Liver (tissue), 9 donors: ENCODE results near the gene SYNGR3. TPM values are rescaled to one million over a fixed set of nuclear protein-coding genes. Genes with fewer than 3 reads are reported as not detected.

Source experiments
- DNase-seq: peaks from one replicate; pipeline ENCODE4 v3.0.0-alpha.2; 2017; ENCODE audit warnings: low spot score
- H3K27ac ChIP-seq, 2 donors: one replicate each; pipeline ENCODE4 v1.7.0; 2013; ENCODE audit warnings: inconsistent platforms in 2 of 2, low read length in 2 of 2, control low read depth in 1 of 2, low read depth in 1 of 2, mild to moderate bottlenecking in 1 of 2
- H3K27me3 ChIP-seq, 4 donors: one replicate each; pipeline versions ENCODE4 v1.6.1 to v1.7.0; 2013; ENCODE audit warnings: low read length in 3 of 4, inconsistent platforms in 1 of 4, mild to moderate bottlenecking in 1 of 4, moderate library complexity in 1 of 4; ENCODE audit not compliant: control insufficient read depth in 4 of 4, insufficient read depth in 4 of 4
- H3K36me3 ChIP-seq, 4 donors: one replicate each; pipeline versions ENCODE4 v1.6.1 to v1.7.0; 2013; ENCODE audit warnings: low read length in 3 of 4, mild to moderate bottlenecking in 3 of 4, low read depth in 1 of 4, moderate library complexity in 1 of 4; ENCODE audit not compliant: control insufficient read depth in 4 of 4, insufficient read depth in 3 of 4
- H3K4me1 ChIP-seq, 4 donors: one replicate each; pipeline versions ENCODE4 v1.6.1 to v1.7.0; 2013; ENCODE audit warnings: low read length in 3 of 4, mild to moderate bottlenecking in 3 of 4, moderate library complexity in 1 of 4; ENCODE audit not compliant: control insufficient read depth in 4 of 4, insufficient read depth in 4 of 4
- H3K4me3 ChIP-seq, 3 donors: one replicate each; pipeline versions ENCODE4 v1.6.1 to v1.7.0; 2013; ENCODE audit warnings: low read length in 3 of 3, control low read depth in 1 of 3, low read depth in 1 of 3, mild to moderate bottlenecking in 1 of 3
- H3K9ac ChIP-seq, 2 donors: one replicate each; pipeline ENCODE4 v1.7.0; 2013; ENCODE audit warnings: low read length in 2 of 2, mild to moderate bottlenecking in 2 of 2, moderate library complexity in 2 of 2, control low read depth in 1 of 2, low read depth in 1 of 2
- H3K9me3 ChIP-seq, 4 donors: one replicate each; pipeline versions ENCODE4 v1.6.1 to v1.7.0; 2013; ENCODE audit warnings: low read length in 3 of 4; ENCODE audit not compliant: control insufficient read depth in 4 of 4
- EGR1 ChIP-seq, 2 donors: IDR thresholded peaks; 2 replicates each; pipeline ENCODE4 v1.6.1; 2016 to 2018; ENCODE audit warnings: antibody characterized with exemption in 2 of 2, low read depth in 2 of 2
- FOXA1 ChIP-seq: IDR thresholded peaks from 2 replicates; pipeline ENCODE4 v1.6.1; 2016; ENCODE audit warnings: antibody characterized with exemption
- FOXA2 ChIP-seq: IDR thresholded peaks from 2 replicates; pipeline ENCODE4 v1.6.1; 2016; ENCODE audit warnings: antibody characterized with exemption
- GABPA ChIP-seq, 2 donors: IDR thresholded peaks in 1 of 2; conservative IDR thresholded peaks in 1 of 2; 2 replicates each; pipeline ENCODE4 v1.6.1; 2016; ENCODE audit warnings: antibody characterized with exemption in 2 of 2, mild to moderate bottlenecking in 1 of 2, moderate library complexity in 1 of 2
- HNF4A ChIP-seq, 2 donors: conservative IDR thresholded peaks; 2 replicates each; pipeline ENCODE4 v1.6.1; 2016; ENCODE audit warnings: antibody characterized with exemption in 2 of 2, mild to moderate bottlenecking in 2 of 2
- HNF4G ChIP-seq: IDR thresholded peaks from 2 replicates; pipeline ENCODE4 v1.6.1; 2016; ENCODE audit warnings: antibody characterized with exemption
- JUND ChIP-seq, 2 donors: IDR thresholded peaks; 2 replicates each; pipeline ENCODE4 v1.6.1; 2016; ENCODE audit warnings: antibody characterized with exemption in 2 of 2
- NR2F2 ChIP-seq: IDR thresholded peaks from 2 replicates; pipeline ENCODE4 v1.6.1; 2016; ENCODE audit warnings: antibody characterized with exemption
- RAD21 ChIP-seq, 2 donors: IDR thresholded peaks; 2 replicates each; pipeline ENCODE4 v1.6.1; 2016; ENCODE audit warnings: antibody characterized with exemption in 2 of 2, mild to moderate bottlenecking in 2 of 2
- RXRA ChIP-seq, 2 donors: IDR thresholded peaks; 2 replicates each; pipeline ENCODE4 v1.6.1; 2017 to 2018; ENCODE audit warnings: antibody characterized with exemption in 2 of 2, mild to moderate bottlenecking in 1 of 2
- SP1 ChIP-seq: IDR thresholded peaks from 2 replicates; pipeline ENCODE4 v1.6.1; 2018; ENCODE audit warnings: antibody characterized with exemption, mild to moderate bottlenecking
- TAF1 ChIP-seq: conservative IDR thresholded peaks from 2 replicates; pipeline ENCODE4 v1.6.1; 2016; ENCODE audit warnings: antibody characterized with exemption, mild to moderate bottlenecking
- YY1 ChIP-seq: IDR thresholded peaks from 2 replicates; pipeline ENCODE4 v1.6.1; 2016; ENCODE audit warnings: antibody characterized with exemption, mild to moderate bottlenecking
- WGBS: extraction: QIAGEN DNeasy Blood & Tissue Kit; methylation state at CpG from one replicate; pipeline ENCODE4 v1.1.7; 2013; 5-methylcytosine and 5-hydroxymethylcytosine counted together
- polyA plus RNA-seq, 2 donors: library from polyadenylated mRNA; stranded (reverse) in 1 of 2; unstranded in 1 of 2; fragments of 200-250 nt in 1 of 2; fragments of >200 nt in 1 of 2; fragmentation: Nextera tagmentation in 1 of 2; extraction: Ambion mirVana in 1 of 2; gene quantifications; one replicate each; pipeline versions ENCODE4 v1.2.1 to v1.2.3, GENCODE V29; 2013 to 2015
- total RNA-seq, 2 donors: library from RNA; depleted of rRNA; stranded (reverse); fragments of >200 nt; gene quantifications; one replicate each; pipeline ENCODE4 v1.2.3, GENCODE V29; 2014
- TF ChIP-seq, protein P1 (sequence below): IDR thresholded peaks from 2 replicates; pipeline ENCODE4 v1.6.1; 2016; ENCODE audit warnings: antibody characterized with exemption, mild to moderate bottlenecking
- TF ChIP-seq, protein P2 (sequence below): IDR thresholded peaks from 2 replicates; pipeline ENCODE4 v1.6.1; 2016; ENCODE audit warnings: antibody characterized with exemption
- TF ChIP-seq, protein P3 (sequence below): IDR thresholded peaks from 2 replicates; pipeline ENCODE4 v1.6.1; 2016; ENCODE audit warnings: antibody characterized with exemption
- TF ChIP-seq, protein P4 (sequence below): IDR thresholded peaks from 2 replicates; pipeline ENCODE4 v1.6.1; 2016; ENCODE audit warnings: antibody characterized with exemption
- TF ChIP-seq, protein P5 (sequence below): fragments of 150-350 bp; IDR thresholded peaks from 2 replicates; pipeline ENCODE4 v1.5.1; 2017; ENCODE audit warnings: improper control_type of control experiment, low read depth, low read length; ENCODE audit not compliant: missing input control
- donor health status: healthy.
- donor health status: healthy.
- donor health status: healthy.
- donor health status: healthy.
- donor health status: healthy.

Gene SYNGR3
- total and polyA plus RNA-seq, 4 donors, result 0.09 to 0.47 (median 0.17) TPM; not detected in 1

DNA sequence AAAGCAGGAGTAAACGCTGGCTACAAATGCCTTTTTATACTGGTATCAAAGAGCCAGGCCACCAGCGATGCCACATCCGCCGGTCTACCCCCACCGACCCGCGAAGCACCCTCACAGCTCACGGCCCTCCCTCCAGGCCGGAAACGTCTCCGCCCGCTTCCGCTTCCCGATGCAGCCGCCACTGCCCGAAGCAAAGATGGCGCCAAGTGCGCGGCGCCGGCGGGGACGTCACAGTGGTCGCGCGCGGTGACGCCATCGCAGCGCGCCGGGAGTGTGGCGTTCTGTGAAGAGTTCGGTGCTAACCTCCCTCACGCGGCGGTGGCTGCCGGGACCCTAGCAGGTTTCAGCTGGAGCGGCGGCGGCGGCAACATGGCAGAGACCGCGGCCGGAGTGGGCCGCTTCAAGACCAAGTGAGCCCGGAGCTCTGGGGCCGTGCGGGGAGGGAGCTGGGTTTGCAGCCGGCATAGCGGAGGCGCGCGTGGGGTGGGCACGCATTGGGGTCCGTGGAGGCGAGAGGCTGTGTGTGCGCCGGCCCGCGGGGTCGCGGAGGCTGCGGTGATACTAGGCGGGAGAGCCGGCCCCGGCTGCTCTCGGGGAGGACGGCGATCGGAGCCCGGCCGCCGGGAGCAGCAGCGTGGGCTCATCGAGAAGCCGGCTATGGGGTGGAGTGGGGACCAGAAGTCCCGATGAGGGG, 17.8 kb upstream of the SYNGR3 start, which contains the start of gene TBL3 (continued):
- TF ChIP-seq, protein P1, sequence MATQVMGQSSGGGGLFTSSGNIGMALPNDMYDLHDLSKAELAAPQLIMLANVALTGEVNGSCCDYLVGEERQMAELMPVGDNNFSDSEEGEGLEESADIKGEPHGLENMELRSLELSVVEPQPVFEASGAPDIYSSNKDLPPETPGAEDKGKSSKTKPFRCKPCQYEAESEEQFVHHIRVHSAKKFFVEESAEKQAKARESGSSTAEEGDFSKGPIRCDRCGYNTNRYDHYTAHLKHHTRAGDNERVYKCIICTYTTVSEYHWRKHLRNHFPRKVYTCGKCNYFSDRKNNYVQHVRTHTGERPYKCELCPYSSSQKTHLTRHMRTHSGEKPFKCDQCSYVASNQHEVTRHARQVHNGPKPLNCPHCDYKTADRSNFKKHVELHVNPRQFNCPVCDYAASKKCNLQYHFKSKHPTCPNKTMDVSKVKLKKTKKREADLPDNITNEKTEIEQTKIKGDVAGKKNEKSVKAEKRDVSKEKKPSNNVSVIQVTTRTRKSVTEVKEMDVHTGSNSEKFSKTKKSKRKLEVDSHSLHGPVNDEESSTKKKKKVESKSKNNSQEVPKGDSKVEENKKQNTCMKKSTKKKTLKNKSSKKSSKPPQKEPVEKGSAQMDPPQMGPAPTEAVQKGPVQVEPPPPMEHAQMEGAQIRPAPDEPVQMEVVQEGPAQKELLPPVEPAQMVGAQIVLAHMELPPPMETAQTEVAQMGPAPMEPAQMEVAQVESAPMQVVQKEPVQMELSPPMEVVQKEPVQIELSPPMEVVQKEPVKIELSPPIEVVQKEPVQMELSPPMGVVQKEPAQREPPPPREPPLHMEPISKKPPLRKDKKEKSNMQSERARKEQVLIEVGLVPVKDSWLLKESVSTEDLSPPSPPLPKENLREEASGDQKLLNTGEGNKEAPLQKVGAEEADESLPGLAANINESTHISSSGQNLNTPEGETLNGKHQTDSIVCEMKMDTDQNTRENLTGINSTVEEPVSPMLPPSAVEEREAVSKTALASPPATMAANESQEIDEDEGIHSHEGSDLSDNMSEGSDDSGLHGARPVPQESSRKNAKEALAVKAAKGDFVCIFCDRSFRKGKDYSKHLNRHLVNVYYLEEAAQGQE, result peak; percentile 62
- TF ChIP-seq RAD21 (IDR thresholded peaks at IDR 0.05) (no peak), RXRA (IDR thresholded peaks at IDR 0.05) (peak in 1 of 2 donors; percentile 34), YY1 (peak; percentile 100), EGR1 (IDR thresholded peaks at IDR 0.05; ENCODE audit: low read depth in 2 of 2) (peak in 1 of 2 donors; percentile 83)
- TF ChIP-seq, protein P2, sequence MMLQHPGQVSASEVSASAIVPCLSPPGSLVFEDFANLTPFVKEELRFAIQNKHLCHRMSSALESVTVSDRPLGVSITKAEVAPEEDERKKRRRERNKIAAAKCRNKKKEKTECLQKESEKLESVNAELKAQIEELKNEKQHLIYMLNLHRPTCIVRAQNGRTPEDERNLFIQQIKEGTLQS, result no peak

DNA sequence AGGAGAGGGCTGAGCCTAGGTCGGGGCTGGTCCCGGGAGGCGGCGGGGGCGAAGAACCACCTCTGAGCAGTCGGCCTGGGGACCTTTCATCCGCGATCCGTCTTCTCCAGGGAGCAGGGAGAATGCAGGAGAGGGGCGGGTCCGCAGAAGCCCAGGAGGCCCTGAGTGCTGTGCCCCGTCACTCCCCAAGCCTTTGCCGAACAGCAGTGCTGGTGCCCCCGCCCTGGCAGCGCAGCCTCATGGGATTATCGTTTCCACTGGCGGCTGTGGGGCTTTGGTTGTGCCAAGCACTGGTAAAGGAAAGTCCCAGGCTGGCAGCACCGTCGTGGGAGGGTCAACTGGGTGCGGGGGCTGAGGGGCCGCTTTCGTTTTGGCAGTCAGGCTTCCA, 17.3 kb upstream of the SYNGR3 start:
- Histone ChIP-seq H3K9ac (peak overlapping the region; percentile 6 to 90), H3K36me3 (peaks cover 13 to 31% (median 15%) of the 10 kb centered on the region in 4 donors), H3K27ac (no peak overlapping the region), H3K4me3 (peak overlapping the region; percentile 78 to 94 (median 91)), H3K27me3 (no peaks in the 10 kb centered on the region), H3K4me1 (peaks cover 6 to 23% (median 18%) of the 10 kb centered on the region in 4 donors), H3K9me3 (no peaks in the 10 kb centered on the region)
- 3% methylated on average over 22 of the region's 22 CpGs for WGBS
- no peak for DNase-seq
- TF ChIP-seq, protein P3, sequence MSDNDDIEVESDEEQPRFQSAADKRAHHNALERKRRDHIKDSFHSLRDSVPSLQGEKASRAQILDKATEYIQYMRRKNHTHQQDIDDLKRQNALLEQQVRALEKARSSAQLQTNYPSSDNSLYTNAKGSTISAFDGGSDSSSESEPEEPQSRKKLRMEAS, result no peak
- TF ChIP-seq FOXA2 (no peak), NR2F2 (no peak), HNF4G (no peak), TAF1 (no peak), JUND (IDR thresholded peaks at IDR 0.05) (no peak), EGR1 (IDR thresholded peaks at IDR 0.05; ENCODE audit: low read depth in 2 of 2) (no peak), HNF4A (conservative IDR thresholded peaks at IDR 0.05) (no peak), GABPA (IDR thresholded peaks at IDR 0.05 in 1 of 2, conservative IDR thresholded peaks at IDR 0.05 in 1 of 2) (no peak), RAD21 (IDR thresholded peaks at IDR 0.05) (no peak), SP1 (no peak), FOXA1 (no peak), RXRA (IDR thresholded peaks at IDR 0.05) (no peak)
- TF ChIP-seq, protein P4, sequence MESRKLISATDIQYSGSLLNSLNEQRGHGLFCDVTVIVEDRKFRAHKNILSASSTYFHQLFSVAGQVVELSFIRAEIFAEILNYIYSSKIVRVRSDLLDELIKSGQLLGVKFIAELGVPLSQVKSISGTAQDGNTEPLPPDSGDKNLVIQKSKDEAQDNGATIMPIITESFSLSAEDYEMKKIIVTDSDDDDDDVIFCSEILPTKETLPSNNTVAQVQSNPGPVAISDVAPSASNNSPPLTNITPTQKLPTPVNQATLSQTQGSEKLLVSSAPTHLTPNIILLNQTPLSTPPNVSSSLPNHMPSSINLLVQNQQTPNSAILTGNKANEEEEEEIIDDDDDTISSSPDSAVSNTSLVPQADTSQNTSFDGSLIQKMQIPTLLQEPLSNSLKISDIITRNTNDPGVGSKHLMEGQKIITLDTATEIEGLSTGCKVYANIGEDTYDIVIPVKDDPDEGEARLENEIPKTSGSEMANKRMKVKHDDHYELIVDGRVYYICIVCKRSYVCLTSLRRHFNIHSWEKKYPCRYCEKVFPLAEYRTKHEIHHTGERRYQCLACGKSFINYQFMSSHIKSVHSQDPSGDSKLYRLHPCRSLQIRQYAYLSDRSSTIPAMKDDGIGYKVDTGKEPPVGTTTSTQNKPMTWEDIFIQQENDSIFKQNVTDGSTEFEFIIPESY, result no peak
- TF ChIP-seq, protein P2, result no peak
- TF ChIP-seq, protein P1, result no peak
- TF ChIP-seq, protein P5, sequence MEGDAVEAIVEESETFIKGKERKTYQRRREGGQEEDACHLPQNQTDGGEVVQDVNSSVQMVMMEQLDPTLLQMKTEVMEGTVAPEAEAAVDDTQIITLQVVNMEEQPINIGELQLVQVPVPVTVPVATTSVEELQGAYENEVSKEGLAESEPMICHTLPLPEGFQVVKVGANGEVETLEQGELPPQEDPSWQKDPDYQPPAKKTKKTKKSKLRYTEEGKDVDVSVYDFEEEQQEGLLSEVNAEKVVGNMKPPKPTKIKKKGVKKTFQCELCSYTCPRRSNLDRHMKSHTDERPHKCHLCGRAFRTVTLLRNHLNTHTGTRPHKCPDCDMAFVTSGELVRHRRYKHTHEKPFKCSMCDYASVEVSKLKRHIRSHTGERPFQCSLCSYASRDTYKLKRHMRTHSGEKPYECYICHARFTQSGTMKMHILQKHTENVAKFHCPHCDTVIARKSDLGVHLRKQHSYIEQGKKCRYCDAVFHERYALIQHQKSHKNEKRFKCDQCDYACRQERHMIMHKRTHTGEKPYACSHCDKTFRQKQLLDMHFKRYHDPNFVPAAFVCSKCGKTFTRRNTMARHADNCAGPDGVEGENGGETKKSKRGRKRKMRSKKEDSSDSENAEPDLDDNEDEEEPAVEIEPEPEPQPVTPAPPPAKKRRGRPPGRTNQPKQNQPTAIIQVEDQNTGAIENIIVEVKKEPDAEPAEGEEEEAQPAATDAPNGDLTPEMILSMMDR, result no peak
